ENCODE results near the gene CCR4. TPM values are rescaled to one million over a fixed set of nuclear protein-coding genes. Genes with fewer than 3 reads are reported as not detected.

CCR4 gene
- polyA plus RNA-seq, 1 donor (not counting 4 experiments of a cell fraction or from before 2014, with no cell fraction given): not detected

DNA sequence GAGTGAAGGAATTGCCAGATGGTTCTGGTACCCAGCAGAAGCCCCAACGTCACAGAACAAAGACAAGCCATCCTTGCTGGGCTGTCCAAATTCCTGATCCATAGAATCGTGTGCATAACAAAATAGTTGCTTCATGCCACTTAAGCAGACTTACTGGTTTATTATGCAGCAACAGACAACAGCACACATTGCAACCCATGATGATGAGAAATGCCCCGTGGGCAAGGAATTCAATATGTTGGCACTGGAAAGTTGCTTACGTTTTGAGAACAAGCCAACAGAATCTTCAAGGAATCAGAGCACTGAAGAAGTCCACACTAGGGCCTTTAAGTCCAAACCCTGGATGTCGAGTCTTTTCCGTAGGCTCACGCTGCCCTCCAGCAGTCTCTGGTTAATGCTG lies 40.3 kb downstream of the CCR4 start:
- Histone ChIP-seq H3K9me1 (ENCODE audit: control insufficient read depth, extremely low read depth, insufficient read depth, low read length) (no peaks in the 10 kb centered on the region), H3K27ac (ENCODE audit: control insufficient read depth, insufficient read depth, low read length) (no peak overlapping the region), H3K4me2 (ENCODE audit: control insufficient read depth, extremely low read depth, insufficient read depth, low read depth, low read length) (no peak overlapping the region), H4K20me1 (ENCODE audit: control insufficient read depth, extremely low read depth, insufficient read depth, low read length) (no peaks in the 10 kb centered on the region), H3K9me3 (ENCODE audit: control insufficient read depth, low read depth, low read length) (no peaks in the 10 kb centered on the region), H3K9ac (ENCODE audit: control insufficient read depth, extremely low read depth, insufficient read depth, low read length) (no peak overlapping the region), H2AFZ (ENCODE audit: control insufficient read depth, low read length) (no peak overlapping the region), H3K36me3 (ENCODE audit: control insufficient read depth in 2 of 2, extremely low read depth in 1 of 2, insufficient read depth in 2 of 2, low read length in 2 of 2) (peaks cover 0 to 4% of the 10 kb centered on the region in 2 experiments), H3K4me3 (ENCODE audit: control insufficient read depth in 2 of 3, extremely low read depth in 1 of 3, insufficient read depth in 2 of 3, low read depth in 1 of 3, low read length in 3 of 3) (no peak overlapping the region), H3K27me3 (ENCODE audit: control insufficient read depth, extremely low read depth, insufficient read depth, low read length) (no peaks in the 10 kb centered on the region), H3K4me1 (ENCODE audit: control insufficient read depth, extremely low read depth, insufficient read depth, low read length) (peaks cover 27% of the 10 kb centered on the region), H3K79me2 (ENCODE audit: control insufficient read depth, insufficient read depth, low read length) (no peaks in the 10 kb centered on the region)
- TF ChIP-seq, protein P1, sequence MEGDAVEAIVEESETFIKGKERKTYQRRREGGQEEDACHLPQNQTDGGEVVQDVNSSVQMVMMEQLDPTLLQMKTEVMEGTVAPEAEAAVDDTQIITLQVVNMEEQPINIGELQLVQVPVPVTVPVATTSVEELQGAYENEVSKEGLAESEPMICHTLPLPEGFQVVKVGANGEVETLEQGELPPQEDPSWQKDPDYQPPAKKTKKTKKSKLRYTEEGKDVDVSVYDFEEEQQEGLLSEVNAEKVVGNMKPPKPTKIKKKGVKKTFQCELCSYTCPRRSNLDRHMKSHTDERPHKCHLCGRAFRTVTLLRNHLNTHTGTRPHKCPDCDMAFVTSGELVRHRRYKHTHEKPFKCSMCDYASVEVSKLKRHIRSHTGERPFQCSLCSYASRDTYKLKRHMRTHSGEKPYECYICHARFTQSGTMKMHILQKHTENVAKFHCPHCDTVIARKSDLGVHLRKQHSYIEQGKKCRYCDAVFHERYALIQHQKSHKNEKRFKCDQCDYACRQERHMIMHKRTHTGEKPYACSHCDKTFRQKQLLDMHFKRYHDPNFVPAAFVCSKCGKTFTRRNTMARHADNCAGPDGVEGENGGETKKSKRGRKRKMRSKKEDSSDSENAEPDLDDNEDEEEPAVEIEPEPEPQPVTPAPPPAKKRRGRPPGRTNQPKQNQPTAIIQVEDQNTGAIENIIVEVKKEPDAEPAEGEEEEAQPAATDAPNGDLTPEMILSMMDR (optimal IDR thresholded peaks at IDR 0.05 in 1 of 3, IDR thresholded peaks at IDR 0.05 in 1 of 3, conservative IDR thresholded peaks at IDR 0.05 in 1 of 3; ENCODE audit: extremely low read depth in 1 of 3, insufficient read depth in 2 of 3, low read length in 3 of 3): no peak
- TF ChIP-seq EZH2 (IDR thresholded peaks at IDR 0.05; ENCODE audit: low read length): no peak
- dilution Hi-C loops (cut with MboI; ENCODE audit: extremely low pct_ligation_motif_present, low sequenced_read_pairs): no loop called here
- FAIRE-seq (no peak), DNase-seq (ENCODE audit: low read depth, low spot score) (no peak)

DNA sequence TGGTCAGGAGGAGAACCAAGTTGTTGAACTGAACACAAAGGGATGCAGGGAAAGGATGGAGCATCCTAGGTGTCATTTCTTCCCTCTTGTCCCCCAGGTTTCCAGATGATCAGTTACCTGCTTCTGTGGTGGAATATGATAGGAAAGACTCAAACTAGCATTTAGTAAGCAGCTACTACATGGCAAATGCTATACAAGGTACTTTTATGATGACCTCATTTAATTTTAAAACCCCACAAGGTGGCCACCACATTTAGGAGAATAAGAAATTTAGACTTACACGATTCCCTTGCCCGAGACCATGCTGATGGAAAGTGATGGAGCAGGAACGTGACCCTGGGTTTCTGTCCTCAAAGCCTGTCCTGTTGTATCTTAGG lies 40.9 kb downstream of the CCR4 start:
- DNase-seq (ENCODE audit: low read depth, low spot score): no peak
- Histone ChIP-seq H3K27ac (ENCODE audit: control insufficient read depth, insufficient read depth, low read length) (no peak overlapping the region), H2AFZ (ENCODE audit: control insufficient read depth, low read length) (no peak overlapping the region), H3K79me2 (ENCODE audit: control insufficient read depth, insufficient read depth, low read length) (no peaks in the 10 kb centered on the region), H3K4me1 (ENCODE audit: control insufficient read depth, extremely low read depth, insufficient read depth, low read length) (peaks cover 27% of the 10 kb centered on the region), H3K4me2 (ENCODE audit: control insufficient read depth, extremely low read depth, insufficient read depth, low read depth, low read length) (no peak overlapping the region), H3K9me3 (ENCODE audit: control insufficient read depth, low read depth, low read length) (no peaks in the 10 kb centered on the region), H3K4me3 (ENCODE audit: control insufficient read depth in 2 of 3, extremely low read depth in 1 of 3, insufficient read depth in 2 of 3, low read depth in 1 of 3, low read length in 3 of 3) (no peak overlapping the region), H3K27me3 (ENCODE audit: control insufficient read depth, extremely low read depth, insufficient read depth, low read length) (no peaks in the 10 kb centered on the region), H3K9ac (ENCODE audit: control insufficient read depth, extremely low read depth, insufficient read depth, low read length) (no peak overlapping the region), H3K9me1 (ENCODE audit: control insufficient read depth, extremely low read depth, insufficient read depth, low read length) (no peaks in the 10 kb centered on the region), H4K20me1 (ENCODE audit: control insufficient read depth, extremely low read depth, insufficient read depth, low read length) (no peaks in the 10 kb centered on the region), H3K36me3 (ENCODE audit: control insufficient read depth in 2 of 2, extremely low read depth in 1 of 2, insufficient read depth in 2 of 2, low read length in 2 of 2) (peaks cover 2 to 4% of the 10 kb centered on the region in 2 experiments)
- no peak for FAIRE-seq
- TF ChIP-seq, protein P1 (optimal IDR thresholded peaks at IDR 0.05 in 1 of 3, IDR thresholded peaks at IDR 0.05 in 1 of 3, conservative IDR thresholded peaks at IDR 0.05 in 1 of 3; ENCODE audit: extremely low read depth in 1 of 3, insufficient read depth in 2 of 3, low read length in 3 of 3): no peak
- no peak for TF ChIP-seq EZH2 (IDR thresholded peaks at IDR 0.05; ENCODE audit: low read length)
- dilution Hi-C loops (cut with MboI; ENCODE audit: extremely low pct_ligation_motif_present, low sequenced_read_pairs): no loop called here

Measured in keratinocyte (primary cell).